ENCODE data around the gene TSC1. TPM values are rescaled to one million over a fixed set of nuclear protein-coding genes. Genes with fewer than 3 reads are reported as not detected.

TSC1 gene
- total RNA-seq, 1 donor from 2014 or later: 36.4 TPM

DNA sequence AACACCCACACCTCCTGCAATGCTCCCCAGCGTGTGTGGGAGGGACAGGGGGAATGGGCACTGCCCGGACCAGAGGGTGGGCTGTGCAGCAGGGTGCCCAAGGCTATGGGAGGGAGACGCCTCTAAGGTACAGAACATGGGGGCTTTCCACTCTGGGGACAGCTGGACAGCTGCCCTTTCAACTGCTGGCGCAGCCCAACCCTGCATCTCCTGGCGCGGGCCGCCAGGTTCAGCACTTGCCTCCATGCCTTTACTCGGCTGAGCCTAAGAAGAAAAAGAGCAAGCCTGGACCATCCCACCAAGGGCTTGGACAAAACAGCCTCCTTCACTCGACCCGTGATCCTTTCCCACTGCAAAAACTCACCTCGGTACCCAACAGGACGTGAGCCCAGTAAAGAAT is 81.3 kb downstream of the TSC1 start:
- no peak for DNase-seq (ENCODE audit: low spot score)

DNA sequence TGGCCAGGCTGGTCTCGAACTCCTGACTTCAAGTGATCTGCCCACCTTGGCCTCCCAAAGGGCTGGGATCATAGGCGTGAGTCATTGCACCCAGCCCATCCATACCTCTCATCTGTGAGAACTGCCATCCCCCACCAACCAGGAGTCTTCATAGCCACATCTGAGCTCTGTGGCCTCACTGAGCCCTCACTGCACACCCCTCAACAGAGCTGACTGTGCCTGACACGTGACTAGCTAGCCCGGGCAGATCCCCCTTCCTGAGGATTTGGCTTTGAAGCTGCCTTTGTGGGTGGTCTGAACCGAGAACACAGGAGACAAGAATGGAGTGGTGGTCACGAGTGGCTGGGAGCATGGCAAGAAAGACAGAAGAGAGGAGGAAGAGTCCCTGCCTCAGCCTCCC is 81.9 kb downstream of the TSC1 start:
- no peak for DNase-seq (ENCODE audit: low spot score)

DNA sequence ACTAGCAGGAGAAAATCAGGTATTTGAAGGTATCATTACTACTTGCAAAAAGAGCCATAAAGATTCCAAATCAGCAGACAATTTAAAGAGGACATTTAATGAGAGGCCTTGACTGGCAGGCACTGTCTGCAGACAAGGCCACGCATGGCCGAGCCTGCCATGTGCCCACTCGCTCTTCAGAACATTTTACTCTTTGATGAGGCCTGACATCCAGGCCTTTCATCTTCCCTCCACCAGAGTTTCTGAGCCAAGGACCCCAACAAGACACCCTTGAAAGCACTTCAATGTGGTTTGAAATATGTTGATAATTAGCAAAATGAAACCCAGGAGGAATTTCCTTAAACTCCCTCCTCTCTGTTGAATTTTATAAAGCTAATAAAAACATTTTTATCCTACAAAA is 82.8 kb downstream of the TSC1 start:
- no peak for DNase-seq (ENCODE audit: low spot score)

DNA sequence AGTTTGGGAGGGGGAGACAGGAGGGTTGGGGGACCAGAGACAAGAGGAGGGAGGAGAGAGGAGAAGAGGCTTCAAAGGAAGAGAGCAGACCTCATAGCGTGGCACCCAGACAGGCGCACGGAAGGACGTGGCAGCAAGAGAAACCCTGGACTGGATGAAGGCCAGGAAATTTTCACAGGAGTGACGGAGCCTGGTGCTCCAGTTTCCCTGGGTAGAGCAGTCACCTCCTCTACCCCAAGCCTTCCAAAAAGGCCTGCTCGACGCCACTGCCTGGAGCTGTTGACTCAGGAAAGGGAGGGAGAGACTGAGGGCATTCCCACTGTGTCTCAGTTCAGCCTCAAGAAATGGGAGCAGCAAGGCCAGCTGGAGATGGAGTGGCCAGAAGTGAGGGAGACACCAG is 85.7 kb downstream of the TSC1 start:
- peak; percentile 59 for DNase-seq (ENCODE audit: low spot score)

DNA sequence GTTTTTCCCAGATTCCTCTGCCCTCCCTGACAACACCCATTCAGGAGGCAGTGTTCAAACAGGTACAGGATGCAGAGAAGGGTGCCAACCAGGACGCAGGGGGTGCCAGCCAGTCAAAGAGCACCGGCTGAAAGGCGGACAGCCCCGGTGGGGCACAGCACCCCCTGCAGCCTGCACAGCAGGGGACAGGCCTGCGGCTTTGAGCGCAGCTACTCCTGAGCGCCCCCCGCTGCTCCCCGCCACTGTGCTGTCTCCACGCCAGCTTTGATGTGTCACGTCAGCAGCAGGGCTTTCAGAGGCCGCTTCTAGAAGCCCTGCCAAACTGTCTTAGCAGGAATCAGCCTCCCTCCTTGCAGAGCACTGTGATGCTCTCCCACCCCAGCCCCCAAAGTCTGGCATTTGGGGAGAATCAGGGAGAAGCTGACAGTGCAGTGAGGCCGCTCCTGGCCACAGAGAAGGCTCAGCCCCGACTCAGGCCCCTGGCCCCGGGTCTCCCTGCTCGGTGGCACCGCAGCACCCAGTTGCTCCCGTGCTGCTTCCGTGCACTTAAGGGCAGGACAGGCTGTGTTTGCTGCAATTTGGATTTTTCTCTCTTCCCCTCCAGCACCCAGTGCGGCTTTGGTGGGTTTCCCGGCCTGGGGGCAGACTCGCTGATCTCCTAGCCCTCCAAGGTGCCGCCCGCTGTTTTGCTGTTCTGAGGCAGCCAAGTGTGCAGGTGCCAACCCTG is 86.6 kb downstream of the TSC1 start:
- peak; percentile 95 for DNase-seq (ENCODE audit: low spot score)

DNA sequence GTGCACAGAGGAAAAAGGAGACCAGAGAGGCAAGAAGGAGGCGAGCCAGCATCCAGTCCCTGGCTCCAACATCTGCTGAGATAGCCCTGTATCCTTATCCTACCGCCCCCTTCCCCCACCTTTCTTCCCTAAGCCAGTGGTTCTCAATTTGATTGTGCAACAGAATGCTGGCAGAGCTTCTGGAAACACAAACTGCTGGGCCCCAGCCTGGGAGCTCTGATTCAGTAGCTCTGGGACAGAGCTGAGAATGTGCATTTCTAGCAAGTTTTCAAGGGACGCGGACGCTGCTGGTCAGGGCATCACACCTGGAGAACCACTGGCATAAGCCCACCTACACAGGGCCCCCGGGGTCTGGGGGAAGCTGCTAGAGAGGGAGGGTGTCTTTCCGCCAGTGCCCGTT is 87.4 kb downstream of the TSC1 start:
- peak; percentile 97 for DNase-seq (ENCODE audit: low spot score)

DNA sequence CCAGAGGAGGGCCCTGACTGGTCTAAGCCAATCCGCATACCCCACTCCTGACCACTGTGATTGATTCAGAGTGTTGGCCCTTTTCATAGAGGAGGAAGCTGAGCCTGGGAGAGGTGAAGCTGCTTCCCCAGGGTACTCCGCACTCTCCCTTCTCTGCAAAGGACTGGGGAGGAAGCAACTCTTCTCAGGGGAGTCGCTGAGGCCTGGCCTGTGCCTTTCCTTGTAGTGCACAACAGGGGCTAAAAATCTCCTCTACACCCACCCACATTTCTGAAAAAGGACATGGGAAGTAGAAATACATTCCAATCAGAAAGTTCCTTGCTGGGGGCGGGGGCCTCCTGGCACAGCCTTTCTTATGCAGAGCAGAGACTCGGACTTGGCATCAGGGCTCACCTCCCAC is 88.5 kb downstream of the TSC1 start:
- no peak for DNase-seq (ENCODE audit: low spot score)

DNA sequence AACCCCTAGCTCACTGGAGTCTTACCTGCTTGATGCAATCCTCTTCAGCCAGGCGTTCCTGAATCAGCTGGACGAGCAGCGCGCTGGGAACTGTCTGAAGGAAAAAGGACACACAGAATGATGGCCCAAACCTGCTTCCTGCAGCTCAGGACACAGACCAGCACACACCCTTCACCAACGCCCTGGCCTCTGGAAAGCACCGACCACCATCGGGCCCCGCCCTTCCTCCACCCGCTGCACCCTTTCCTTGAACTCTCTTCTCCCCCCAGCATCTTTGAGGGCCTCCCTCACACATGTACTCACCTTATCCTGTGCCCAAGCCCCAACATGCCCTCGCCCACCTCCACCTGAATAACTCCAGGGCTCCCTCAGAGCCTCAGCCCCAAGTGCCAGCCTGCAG is 89.6 kb downstream of the TSC1 start:
- no peak for DNase-seq (ENCODE audit: low spot score)

DNA sequence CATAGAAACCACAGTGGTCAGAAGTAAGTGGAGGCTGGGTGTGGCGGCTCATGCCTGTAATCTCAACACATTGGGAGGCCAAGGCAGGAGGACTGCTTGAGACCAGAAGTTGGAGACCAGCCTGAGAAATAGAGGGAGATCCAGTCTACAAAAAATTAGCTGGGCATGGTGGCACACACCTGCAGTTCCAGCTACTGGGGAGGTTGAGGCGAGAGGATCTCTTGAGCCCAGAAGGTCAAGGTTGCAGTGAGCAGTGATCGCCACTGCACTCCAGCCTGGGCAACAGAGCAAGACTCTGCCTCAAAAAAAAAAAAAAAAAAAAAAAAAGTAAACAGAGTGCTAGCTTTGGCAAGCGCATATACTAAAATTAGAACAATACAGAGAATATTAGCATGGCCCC is 90.9 kb downstream of the TSC1 start:
- no peak for DNase-seq (ENCODE audit: low spot score)

DNA sequence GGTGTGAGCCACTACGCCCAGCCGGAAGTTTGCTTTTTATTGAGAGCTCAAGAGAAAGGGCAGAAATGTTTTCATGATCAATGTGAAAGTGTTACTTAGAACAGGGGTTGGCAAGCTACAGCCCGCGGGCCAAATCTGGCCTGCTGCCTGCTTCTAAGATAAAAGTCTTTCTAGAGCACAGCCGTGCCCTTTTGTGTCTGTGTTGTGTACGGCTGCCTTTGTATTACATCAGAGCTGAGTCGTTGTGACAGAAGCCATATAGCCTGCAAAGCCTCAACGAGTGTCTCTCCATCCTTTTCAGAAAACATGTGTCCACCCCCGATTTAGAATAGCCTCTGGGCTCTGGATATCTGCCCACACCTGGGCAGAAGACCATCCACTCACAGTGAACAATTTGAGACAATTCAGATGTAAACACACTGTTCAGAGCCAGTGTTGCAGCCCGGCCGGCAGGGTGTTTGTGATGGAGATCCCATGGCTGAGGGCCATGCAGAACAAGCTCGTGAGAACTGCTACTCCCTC is 95.2 kb downstream of the TSC1 start:
- DNase-seq (ENCODE audit: low spot score): peak; percentile 78

DNA sequence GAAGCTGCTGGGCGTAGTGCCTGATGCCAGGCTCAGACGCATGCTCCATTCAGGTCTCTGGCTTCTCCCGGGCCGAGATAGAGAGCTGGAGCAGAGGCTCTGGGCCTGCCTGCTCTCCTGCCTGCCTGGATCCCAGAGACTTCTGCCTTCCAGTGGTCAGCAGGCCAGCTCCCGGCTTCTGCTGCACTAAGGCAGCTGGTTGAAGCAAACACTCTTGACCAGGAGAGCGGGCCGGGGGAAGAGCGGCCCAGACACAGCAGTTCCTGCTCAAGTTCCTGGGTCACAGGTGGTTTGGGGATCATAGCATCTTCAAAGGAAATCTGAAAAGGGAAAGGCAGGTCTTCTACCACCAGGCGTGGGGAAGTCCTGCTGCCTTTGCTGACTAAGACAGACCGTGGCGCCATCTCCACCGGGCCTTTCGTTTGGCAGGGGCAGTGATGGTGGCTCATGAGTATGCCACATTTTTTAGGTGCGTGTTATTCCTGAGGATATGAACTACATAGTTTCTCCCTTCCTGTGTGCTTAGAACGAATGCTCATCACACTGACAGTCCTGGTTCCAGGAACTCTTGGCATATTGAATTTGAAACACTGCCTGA is 97.4 kb downstream of the TSC1 start:
- no peak for DNase-seq (ENCODE audit: low spot score)

DNA sequence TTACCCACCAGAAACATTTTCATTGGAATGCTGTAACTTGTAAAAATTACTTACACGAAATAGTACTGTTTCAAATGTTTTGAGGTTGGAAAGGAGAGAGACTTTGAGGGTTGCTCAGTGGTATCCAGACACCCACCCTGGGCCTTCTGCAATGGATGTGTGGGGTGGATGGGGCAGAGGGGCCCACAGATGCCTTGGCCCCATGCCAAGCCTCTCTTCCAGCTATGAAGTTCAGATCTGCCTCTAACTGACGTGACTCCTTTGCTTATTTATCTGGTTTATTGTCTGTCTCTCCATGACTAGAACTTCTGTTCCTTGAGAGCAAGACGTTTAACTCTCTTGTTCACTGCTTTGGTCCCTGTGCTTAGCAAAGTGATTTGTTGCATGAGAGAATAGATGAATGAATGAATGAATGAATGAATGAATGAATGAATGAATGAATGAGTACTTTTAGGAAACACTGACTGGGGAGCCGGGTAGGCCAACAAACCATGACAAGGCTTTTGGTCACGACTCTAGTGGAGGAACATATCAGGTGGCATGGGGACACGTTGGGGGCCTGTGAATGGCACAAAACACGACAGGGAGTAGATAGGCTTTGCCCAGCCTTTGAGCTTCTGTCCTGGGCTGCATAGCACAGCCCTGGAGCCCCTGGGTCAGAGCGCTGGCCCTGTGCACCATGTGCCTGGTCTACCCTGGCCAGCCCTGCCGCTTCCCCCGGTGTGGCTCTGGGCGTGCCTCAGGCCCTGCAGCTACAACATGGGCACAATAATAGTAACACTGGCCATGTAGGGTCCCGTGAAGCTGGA is 98.1 kb downstream of the TSC1 start:
- no peak for DNase-seq (ENCODE audit: low spot score)

DNA sequence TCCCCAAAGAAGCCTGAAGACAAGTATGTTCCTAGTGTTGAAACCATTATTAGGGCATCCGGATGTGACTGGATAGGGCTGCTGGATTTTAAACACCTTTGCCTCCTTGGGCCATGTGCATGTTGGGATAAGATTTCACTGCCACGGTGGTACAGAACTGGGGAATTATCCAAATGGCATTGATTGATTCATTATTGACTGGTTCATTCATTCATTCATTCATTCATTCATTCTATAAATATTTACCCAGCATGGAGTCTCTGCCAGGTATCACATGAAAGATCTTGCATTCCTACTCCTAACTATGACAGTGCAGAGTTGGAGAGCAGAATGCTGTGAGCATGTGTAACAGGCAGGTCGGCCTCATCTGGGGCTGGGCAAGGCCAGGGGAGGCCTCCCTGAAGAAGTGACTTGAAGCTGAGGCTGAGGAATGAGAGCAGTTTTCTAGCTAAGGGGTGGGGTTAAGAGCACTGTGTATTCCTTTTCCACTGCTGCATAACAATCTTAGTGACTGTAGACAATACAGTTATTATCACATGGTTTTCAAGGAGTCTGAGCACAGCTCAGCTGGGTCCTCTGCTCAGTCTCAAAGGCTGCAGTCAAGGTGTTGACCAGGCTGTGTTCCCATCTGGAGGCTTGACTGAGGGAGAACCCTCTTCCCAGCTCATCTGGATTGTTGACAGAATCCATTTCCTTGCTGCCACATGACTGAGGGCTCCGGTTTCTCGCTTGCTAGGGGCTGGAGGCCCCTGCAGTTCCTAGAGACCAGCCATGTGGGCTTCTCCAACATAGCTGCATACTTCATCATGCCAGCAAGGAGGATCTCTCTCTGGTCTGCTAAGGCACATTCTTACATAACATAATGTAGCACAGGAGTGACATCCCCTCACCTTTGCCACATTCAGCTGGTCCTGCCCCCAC is 102.0 kb downstream of the TSC1 start:
- no peak for DNase-seq (ENCODE audit: low spot score)

Other genes with a start within 250 kb of the TSC1 start
- 0.48 TPM for gene AK8, start 66.3 kb downstream of the TSC1 start, total RNA-seq (ENCODE audit: insufficient read depth, low replicate concordance)
- 3.1 TPM for gene SPACA9, start 65.7 kb downstream of the TSC1 start, total RNA-seq (ENCODE audit: insufficient read depth, low replicate concordance)
- 0.48 TPM for gene GFI1B, start 34.1 kb upstream of the TSC1 start, total RNA-seq (ENCODE audit: insufficient read depth, low replicate concordance)
- 15.4 TPM for gene GTF3C5, start 86.4 kb upstream of the TSC1 start, total RNA-seq (ENCODE audit: insufficient read depth, low replicate concordance)
- not detected for gene CEL, start 117.4 kb upstream of the TSC1 start, total RNA-seq (ENCODE audit: insufficient read depth, low replicate concordance)
- gene RALGDS, start 176.6 kb upstream of the TSC1 start, total RNA-seq (ENCODE audit: insufficient read depth, low replicate concordance): 21.9 TPM
- 18.3 TPM for gene GBGT1, start 219.3 kb upstream of the TSC1 start, total RNA-seq (ENCODE audit: insufficient read depth, low replicate concordance)